Globus pallidus (tissue), 1 donor: ENCODE data around the gene CADPS2.
A peak's percentile ranks its signal among the peaks of the same experiment; 100 is the strongest.

Experiments used
- DNase-seq: peaks from one replicate; pipeline ENCODE4 v3.0.0-alpha.2; 2015; ENCODE audit warnings: low spot score

The CADPS2 gene

GRCh38 chr7:122453432-122453831 lies 432.8 kb downstream of the CADPS2 start:
- DNase-seq = no peak

- DNase-seq = no peak
Measured at GRCh38 chr7:122448893-122449589, 437.2 kb downstream of the CADPS2 start.

DNA sequence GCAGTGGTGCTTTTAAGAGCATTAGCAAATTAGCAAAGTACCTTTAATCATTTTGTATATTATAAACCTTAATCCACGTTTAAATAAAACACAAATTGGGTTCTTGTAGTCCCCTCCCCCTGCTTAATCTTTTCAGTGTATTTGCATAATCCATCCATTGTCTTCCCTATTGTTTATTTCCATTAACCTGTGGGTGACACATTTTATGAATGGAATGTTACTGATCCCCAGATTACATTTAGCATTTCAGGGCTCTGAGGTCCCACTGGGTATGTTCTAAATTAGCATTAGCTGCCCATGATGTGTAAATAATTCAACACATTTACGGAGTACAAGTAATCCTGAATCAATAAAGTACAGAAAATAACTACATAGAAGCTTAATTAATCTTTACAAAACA lies 443.3 kb downstream of the CADPS2 start:
- no peak for DNase-seq

DNA sequence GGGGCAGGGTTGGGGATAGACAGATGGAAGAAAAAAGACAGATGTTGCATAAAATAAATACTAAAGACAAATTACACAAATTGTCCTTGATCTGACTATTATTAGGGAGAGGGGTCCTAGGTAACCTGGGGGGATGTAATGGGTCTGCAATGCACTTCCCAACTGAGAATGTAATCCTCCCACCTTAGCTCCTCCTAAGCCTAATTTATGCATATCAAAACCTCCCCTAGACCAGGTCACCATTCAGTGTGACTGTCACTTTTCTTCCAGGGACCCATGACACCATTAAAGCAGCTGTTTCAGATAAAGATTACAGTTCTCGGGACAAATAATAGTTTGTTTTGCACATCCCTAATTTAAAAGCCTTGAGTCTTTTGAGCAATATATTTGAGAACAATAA lies 447.8 kb downstream of the CADPS2 start:
- DNase-seq = no peak

- peak; percentile 6 for DNase-seq
Measured at GRCh38 chr7:122438006-122438405, 448.3 kb downstream of the CADPS2 start.

- no peak for DNase-seq
Measured at GRCh38 chr7:122433765-122434164, 452.5 kb downstream of the CADPS2 start.

- no peak for DNase-seq
Measured at GRCh38 chr7:122430710-122431109, 455.6 kb downstream of the CADPS2 start.

GRCh38 chr7:122429926-122430325 lies 456.3 kb downstream of the CADPS2 start:
- DNase-seq = no peak

GRCh38 chr7:122425731-122426130 lies 460.5 kb downstream of the CADPS2 start:
- DNase-seq = no peak

DNA sequence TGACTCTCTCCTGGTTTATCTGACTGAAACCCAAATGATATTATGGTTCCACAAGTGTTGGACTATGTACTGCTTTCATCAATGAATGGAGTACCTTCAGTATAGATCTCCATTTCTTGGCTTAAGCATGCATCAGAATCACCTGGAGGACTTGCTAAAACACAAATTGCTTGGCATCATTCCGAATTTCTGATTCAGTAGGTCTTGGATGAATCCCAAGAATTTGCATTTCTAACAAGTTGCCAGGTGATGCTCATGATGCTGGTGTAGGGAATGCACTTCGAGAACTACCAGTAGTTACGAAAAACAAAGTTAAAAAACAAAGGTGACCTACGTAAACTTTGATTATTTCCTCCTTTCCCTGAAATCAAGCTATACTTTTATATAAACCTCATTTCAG lies 462.7 kb downstream of the CADPS2 start:
- DNase-seq = no peak

DNA sequence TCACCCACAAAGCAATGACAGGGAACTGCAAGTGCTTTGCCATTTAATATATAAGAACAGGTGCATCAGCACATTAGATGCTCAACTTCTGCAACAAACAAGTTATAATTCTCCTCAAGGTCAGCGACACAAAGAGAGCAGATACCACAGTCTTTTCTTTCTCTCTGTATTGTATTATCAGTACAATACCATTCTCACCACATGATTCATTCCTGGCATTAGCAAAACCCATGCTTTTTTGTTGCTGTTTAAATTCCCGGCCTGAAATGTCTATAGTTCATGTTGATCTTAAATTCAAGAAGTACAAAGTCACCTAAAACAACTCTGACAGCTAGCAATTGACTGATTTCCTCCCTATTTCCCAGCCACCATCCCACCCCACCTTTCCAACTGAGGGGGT lies 469.9 kb downstream of the CADPS2 start:
- DNase-seq = no peak

GRCh38 chr7:122415510-122415909 lies 470.8 kb downstream of the CADPS2 start:
- DNase-seq = no peak

GRCh38 chr7:122413339-122413738 lies 472.9 kb downstream of the CADPS2 start:
- DNase-seq = no peak

GRCh38 chr7:122412883-122413282 lies 473.4 kb downstream of the CADPS2 start:
- DNase-seq = no peak

DNA sequence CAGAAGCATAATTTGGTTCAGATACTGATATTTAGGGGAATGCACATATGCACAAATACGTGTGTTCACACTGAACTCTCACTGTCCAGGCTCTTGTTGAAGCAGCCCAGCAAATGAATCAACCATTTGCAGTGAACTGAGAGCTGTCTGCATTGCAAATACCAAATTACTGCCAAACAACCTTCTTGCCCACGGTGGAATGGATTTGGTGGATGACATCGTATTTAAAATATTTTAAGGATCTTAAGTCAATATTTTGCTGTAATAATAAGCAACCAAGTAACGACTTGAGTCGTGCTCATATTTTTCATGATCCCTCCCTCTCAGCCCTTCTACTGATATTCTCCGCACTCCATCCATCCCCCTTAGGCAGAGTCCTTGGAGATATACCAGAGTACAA lies 473.8 kb downstream of the CADPS2 start:
- no peak for DNase-seq

DNA sequence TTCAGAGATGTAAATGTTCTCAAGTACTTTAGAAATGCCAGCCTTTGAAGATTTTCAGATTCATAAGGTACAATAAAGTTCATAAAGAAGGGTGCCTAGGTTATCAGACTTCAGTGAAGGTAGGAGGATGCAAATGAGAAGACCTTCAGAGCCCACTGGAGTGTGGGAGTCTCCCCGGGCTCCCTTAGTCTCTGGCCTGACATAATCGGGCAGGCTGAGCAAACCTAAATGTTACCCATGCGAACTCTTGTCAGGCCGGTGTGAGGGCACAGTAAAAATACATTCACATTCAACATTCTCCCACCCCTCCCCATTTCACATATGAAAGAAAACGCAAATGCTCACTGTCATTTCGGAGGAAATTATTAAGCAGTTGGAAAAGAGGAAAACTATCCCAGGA lies 479.1 kb downstream of the CADPS2 start:
- DNase-seq = no peak

- no peak for DNase-seq
Measured at GRCh38 chr7:122403113-122403512, 483.1 kb downstream of the CADPS2 start.

DNA sequence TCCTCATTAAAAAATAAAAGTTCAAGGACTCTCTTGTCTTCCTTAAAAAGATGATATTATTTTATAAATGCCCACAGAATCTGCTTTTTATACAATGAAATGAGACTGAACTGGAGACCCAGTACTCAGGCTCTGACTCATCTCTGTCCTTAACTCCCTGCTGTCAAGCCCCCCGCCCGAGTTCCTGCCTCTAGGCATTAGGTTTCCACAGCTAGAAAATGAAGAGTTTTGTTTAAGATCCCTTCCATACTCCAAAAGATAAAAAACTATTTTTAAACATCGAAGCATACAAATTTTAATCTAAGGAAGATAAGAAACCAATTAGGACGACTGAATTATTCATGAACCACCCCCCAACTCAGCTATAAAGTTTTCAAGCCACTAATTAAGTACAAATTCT lies 484.0 kb downstream of the CADPS2 start:
- no peak for DNase-seq

- no peak for DNase-seq
Measured at GRCh38 chr7:122397381-122397780, 488.9 kb downstream of the CADPS2 start.

- no peak for DNase-seq
Measured at GRCh38 chr7:122394512-122394911, 491.7 kb downstream of the CADPS2 start.

GRCh38 chr7:122384528-122384927 lies 501.7 kb downstream of the CADPS2 start:
- DNase-seq = no peak

DNA sequence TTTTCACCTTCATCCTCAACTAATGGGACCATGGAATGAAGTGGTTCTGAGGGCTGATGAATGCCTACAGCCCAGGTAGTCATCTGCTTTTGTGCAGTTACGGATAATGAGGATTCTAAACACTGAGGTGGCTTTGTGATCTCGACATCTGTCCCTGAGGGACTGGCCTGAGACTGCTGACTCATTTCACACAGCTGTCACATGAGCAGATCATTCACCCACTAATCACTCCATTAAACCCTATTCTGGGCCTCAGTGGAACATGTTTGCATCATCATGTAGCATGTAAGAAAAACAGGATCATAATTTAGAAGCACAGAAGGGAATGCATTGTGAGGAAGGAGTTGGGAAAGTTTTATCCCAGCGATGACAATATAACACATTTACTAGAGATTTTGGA lies 502.3 kb downstream of the CADPS2 start:
- DNase-seq = no peak

DNA sequence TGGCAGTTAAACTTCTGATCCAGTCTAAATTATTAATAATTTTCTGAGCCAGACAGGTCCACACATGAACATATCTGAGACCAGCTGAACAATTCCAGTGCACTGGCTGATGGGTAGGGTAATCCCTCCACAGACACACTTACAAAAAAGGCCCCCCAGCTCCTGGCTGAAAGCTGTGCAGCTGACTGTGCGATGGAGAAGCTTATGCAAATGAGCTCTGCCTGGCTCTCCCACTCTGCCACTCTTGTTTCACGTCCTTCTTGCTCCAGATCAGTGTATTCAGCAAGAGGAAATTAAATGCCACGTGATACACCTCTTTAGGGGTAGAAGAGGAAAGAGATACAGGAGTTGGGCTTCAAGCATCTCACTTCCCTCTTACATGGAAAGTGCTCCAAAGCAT lies 505.3 kb downstream of the CADPS2 start:
- DNase-seq = no peak

DNA sequence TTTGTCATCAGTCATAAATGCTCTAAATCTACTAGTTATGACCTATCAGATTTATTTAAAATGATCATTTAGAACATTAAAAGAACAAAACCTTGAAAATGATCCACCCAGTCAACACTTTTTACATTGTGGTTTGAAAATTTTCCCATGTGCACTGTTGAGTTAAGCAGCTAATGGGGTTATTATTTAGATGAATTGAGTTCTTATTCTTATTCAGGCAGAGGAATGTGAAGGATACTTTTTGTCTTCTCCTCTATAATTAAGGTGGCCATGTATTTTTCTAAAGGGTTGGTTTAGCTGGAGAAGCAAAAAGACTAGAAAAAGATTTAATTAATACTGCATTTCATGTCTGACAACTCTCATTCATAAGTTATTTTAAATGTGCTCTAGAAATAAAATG lies 506.8 kb downstream of the CADPS2 start:
- DNase-seq = no peak

DNA sequence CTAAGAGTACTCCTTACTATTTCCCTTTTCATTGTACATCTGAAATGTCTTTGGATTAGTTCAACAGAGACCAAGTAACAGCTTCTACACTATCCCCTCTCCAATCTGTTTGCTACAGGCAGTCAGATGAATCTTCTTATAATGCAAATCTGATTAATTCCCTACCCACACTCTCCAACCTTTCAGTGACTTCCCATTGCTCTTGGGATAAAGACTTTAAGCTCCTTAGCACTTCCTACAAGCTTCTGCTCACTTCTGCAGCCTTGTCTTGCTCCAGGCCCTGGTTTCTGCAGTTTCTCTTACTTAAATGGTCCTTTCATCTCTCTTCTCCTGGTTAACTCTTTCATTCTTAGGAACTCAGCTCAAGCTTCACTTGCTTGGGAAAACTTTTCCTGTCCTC lies 516.5 kb downstream of the CADPS2 start:
- DNase-seq = no peak
